Epithelial cell of proximal tubule (primary cell): ENCODE data around the gene DSG1. TPM values are rescaled to one million over a fixed set of nuclear protein-coding genes. Genes with fewer than 3 reads are reported as not detected.

Experiments used
- DNase-seq: peaks from one replicate; pipeline ENCODE4 v3.0.0-alpha.2; 2011; ENCODE audit warnings: low read depth
- H3K4me3 ChIP-seq: 2 replicates; pipeline ENCODE4 v1.5.1; 2011; ENCODE audit warnings: low read depth, mild to moderate bottlenecking, low read length
- total RNA-seq: library from RNA; depleted of rRNA; stranded (reverse); fragments of >200 nt; gene quantifications from 2 replicates; pipeline ENCODE4 v1.2.3, GENCODE V29; 2015
- TF ChIP-seq, protein P1 (sequence below): conservative IDR thresholded peaks from 2 replicates; pipeline ENCODE4 v1.5.1; 2012; ENCODE audit warnings: low read depth, mild to moderate bottlenecking, low read length

Gene DSG1
- total RNA-seq, 1 donor from 2014 or later = not detected

DNA sequence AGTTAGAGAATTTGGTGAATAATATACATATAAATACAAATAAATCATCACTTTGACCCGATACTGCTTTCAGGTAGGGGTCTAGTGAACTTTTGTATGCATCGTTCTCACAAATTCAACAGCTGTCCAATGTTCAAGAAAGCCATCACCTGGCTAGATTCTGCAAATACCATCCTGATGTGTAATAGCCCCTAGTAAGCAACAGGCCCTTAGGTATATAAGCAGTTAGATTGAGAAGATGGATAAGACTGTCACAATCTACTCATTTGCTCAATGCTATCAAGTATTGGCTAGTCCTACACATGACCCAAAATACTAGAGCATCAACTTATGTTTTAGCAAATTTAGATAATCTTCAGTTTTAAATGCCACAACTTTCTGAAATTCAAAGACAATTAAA, 20.7 kb upstream of the DSG1 start:
- TF ChIP-seq, protein P1, sequence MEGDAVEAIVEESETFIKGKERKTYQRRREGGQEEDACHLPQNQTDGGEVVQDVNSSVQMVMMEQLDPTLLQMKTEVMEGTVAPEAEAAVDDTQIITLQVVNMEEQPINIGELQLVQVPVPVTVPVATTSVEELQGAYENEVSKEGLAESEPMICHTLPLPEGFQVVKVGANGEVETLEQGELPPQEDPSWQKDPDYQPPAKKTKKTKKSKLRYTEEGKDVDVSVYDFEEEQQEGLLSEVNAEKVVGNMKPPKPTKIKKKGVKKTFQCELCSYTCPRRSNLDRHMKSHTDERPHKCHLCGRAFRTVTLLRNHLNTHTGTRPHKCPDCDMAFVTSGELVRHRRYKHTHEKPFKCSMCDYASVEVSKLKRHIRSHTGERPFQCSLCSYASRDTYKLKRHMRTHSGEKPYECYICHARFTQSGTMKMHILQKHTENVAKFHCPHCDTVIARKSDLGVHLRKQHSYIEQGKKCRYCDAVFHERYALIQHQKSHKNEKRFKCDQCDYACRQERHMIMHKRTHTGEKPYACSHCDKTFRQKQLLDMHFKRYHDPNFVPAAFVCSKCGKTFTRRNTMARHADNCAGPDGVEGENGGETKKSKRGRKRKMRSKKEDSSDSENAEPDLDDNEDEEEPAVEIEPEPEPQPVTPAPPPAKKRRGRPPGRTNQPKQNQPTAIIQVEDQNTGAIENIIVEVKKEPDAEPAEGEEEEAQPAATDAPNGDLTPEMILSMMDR = no peak
- no peak overlapping the region for H3K4me3 ChIP-seq
- no peak for DNase-seq

DNA sequence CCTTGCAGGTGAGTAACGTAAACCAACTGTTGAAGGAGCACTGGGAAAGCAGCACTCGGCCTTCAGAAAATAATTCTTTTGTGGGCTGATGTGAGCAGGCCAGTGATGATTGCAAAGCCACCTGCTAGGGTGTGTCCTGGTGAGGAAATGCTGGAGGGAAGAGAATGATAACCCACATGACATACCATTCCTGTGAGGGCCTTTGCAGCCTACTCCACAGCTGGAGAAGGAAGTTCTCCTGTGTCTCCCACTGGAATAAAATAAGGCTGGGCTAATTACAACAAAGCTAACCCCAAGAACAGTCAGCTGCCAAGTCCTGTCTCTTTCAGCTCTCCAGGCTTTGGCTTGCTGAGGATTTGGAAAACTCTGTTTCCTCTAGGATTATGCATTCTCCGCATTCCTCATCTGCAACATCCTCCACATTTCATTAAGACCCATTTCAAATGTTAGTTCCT, 16.7 kb upstream of the DSG1 start:
- DNase-seq = no peak
- TF ChIP-seq, protein P1 = no peak
- no peak overlapping the region for H3K4me3 ChIP-seq

DNA sequence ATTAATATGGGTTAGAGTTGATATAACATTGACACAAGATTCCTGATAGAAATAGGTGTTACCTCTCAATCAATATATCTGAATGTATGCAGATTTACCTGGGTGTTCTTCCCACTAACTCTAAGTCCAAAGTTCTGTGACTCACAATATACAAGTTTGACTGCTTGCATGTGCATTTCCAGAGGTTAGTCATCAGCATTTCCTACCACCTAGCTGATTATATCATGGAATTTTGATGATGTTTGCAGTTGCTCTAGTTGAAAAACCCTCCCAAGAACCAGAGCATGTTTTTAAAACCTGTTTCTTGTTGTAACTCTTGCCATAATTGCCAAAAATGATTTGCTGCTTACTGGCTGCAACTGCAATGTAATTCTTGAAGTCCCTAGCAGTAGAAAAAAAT, 15.0 kb upstream of the DSG1 start:
- TF ChIP-seq, protein P1 = no peak
- DNase-seq = peak; percentile 22
- no peak overlapping the region for H3K4me3 ChIP-seq

DNA sequence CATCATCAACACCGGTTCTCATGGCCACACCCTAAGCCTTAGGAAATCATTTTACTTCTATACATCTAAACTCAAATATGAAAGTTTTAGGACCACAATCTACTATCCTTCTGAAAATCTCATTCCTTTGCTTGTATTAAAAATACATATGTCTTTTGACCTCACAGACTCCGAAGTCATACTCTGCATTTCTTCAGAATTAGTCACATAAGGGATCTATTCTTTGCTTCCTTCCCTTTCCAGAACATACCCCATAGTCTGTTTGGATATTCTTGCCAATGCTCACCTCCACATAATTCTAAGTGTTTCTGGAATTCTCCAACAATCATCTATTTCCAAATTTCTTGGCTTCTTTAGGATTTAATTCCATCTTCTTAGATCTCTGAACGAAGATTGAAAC, 14.2 kb upstream of the DSG1 start:
- no peak overlapping the region for H3K4me3 ChIP-seq
- TF ChIP-seq, protein P1 = no peak
- no peak for DNase-seq

DNA sequence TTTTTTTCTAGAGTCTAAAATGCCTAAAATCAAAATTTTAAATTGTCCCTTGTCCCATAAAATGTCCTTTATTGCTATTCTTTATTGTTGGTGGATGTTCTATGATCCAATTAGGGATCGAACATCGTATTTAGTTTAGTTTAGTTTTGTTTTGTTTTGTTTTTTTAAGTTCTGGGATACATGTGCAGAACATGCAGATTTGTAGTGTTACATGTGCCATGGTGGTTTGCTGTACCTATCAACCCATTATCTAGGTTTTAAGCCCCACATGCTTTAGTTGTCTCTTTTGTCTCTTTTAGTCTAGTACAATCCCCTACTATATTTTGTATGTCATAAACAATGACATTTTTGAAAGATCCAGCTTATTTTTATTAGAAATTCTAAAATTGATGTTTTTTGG, 8.8 kb upstream of the DSG1 start:
- DNase-seq = no peak
- no peak overlapping the region for H3K4me3 ChIP-seq
- TF ChIP-seq, protein P1 = no peak

DNA sequence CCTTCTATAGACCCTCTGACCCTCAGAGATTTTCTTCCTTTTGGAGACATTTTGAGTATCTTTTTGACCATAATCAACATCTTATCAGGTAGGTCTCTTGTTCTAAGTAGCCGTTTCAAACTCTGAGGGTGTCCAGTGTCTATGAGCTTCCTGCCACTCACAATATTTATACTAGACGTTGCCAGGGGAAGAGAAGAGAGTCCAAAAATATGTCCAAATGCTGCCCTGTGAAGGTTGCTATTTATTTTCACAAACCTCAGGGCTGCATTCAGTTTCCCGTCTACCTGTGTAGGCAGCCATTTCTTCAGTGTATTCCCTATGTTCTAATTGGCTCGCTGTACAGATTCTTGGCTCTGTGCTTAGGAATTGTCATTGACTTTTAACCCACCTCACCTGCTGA, 986 bp upstream of the DSG1 start:
- no peak overlapping the region for H3K4me3 ChIP-seq
- TF ChIP-seq, protein P1 = no peak
- DNase-seq = no peak

DNA sequence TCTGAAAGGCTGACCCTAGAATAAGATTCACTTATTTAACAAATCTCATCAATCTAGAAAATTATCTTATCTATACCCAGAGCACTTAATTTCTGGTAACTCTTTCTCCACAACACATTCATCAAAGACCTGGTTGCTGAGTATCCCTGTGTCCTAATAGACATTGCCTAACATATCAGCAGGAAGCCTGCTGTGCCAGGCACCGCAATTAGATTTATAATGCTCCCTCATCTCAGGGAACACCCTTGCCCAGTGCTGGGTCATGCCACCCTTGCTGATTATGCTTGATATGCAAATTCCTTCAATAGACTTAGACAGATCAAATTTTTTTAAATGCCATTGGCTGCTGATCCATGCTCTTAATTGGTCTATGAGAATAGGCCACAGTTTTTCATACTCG, 3.8 kb downstream of the DSG1 start:
- TF ChIP-seq, protein P1 = no peak
- no peak for DNase-seq
- H3K4me3 ChIP-seq = no peak overlapping the region
